Kidney epithelial cell (primary cell): ENCODE data around the gene CNPY1. TPM values are rescaled to one million over a fixed set of nuclear protein-coding genes. Genes with fewer than 3 reads are reported as not detected.

Experiments used
- DNase-seq: peaks from one replicate; pipeline ENCODE4 v3.0.0-alpha.2; 2010; ENCODE audit warnings: low read depth
- H3K27me3 ChIP-seq: 2 replicates; pipeline ENCODE4 v1.6.0; 2011; ENCODE audit warnings: low read length; ENCODE audit not compliant: control insufficient read depth, insufficient read depth
- H3K36me3 ChIP-seq: 2 replicates; pipeline ENCODE4 v1.5.1; 2011; ENCODE audit warnings: low read length; ENCODE audit not compliant: control insufficient read depth, insufficient read depth
- H3K4me3 ChIP-seq: 2 replicates; pipeline ENCODE4 v1.5.1; 2011; ENCODE audit warnings: low read depth, mild to moderate bottlenecking, control low read depth, low read length
- CTCF ChIP-seq: IDR thresholded peaks from 2 replicates; pipeline ENCODE4 v1.5.1; 2011; ENCODE audit warnings: mild to moderate bottlenecking, moderate library complexity, low read length, control low read depth, inconsistent platforms; ENCODE audit not compliant: insufficient read depth, poor library complexity, severe bottlenecking
- total RNA-seq: library from RNA; depleted of rRNA; stranded (reverse); fragments of >200 nt; gene quantifications from 2 replicates; pipeline ENCODE4 v1.2.3, GENCODE V29; 2015

The CNPY1 gene
- total RNA-seq, 1 donor from 2014 or later, result not detected

GRCh38 chr7:155545348-155545747 lies 1.0 kb downstream of the CNPY1 start:
- Histone ChIP-seq H3K4me3 (no peak overlapping the region), H3K27me3 (peaks cover 5% of the 10 kb centered on the region), H3K36me3 (no peaks in the 10 kb centered on the region)
- no peak for TF ChIP-seq CTCF
- no peak for DNase-seq

- Histone ChIP-seq H3K36me3 (no peaks in the 10 kb centered on the region), H3K4me3 (no peak overlapping the region), H3K27me3 (peaks cover 5% of the 10 kb centered on the region)
- DNase-seq, result no peak
- TF ChIP-seq CTCF, result no peak
Measured at GRCh38 chr7:155544485-155544884, 1.9 kb downstream of the CNPY1 start.

GRCh38 chr7:155543926-155544325 lies 2.4 kb downstream of the CNPY1 start:
- no peak for TF ChIP-seq CTCF
- H3K27me3 ChIP-seq, result peaks cover 5% of the 10 kb centered on the region
- no peak overlapping the region for H3K4me3 ChIP-seq
- no peaks in the 10 kb centered on the region for H3K36me3 ChIP-seq
- DNase-seq, result no peak

GRCh38 chr7:155543011-155543876 lies 3.1 kb downstream of the CNPY1 start:
- no peaks in the 10 kb centered on the region for H3K36me3 ChIP-seq
- DNase-seq, result no peak
- TF ChIP-seq CTCF, result no peak
- H3K27me3 ChIP-seq, result peaks cover 7% of the 10 kb centered on the region
- no peak overlapping the region for H3K4me3 ChIP-seq

- TF ChIP-seq CTCF, result no peak
- H3K27me3 ChIP-seq, result peaks cover 9% of the 10 kb centered on the region
- DNase-seq, result no peak
- no peak overlapping the region for H3K4me3 ChIP-seq
- no peaks in the 10 kb centered on the region for H3K36me3 ChIP-seq
Measured at GRCh38 chr7:155541986-155542675, 4.2 kb downstream of the CNPY1 start.
